Activated CD8-positive, alpha-beta memory T cell treated with anti-CD3 and anti-CD28 coated beads, Interleukin-2, amount 50 U/mL, for 1 hour (primary cell): Measurements from ENCODE around the gene UBALD1.

ENCODE experiments used
- DNase-seq: peaks from one replicate; pipeline ENCODE4 v3.0.0-alpha.2; 2020; ENCODE audit errors: extremely low read depth

Gene UBALD1

GRCh38 chr16:4614571-4615383, at the start of gene UBALD1:
Gene UBALD1, minus strand, starts transcription at chr16:4614888. Its CDS starts 91 bp downstream, at chr16:4614797.
- DNase-seq = peak; percentile 42

- DNase-seq = no peak
Observed at GRCh38 chr16:4663777-4664465, 49.2 kb upstream of the UBALD1 start.

GRCh38 chr16:4663465-4663776, 48.7 kb upstream of the UBALD1 start:
- no peak for DNase-seq

GRCh38 chr16:4661661-4662060, 47.0 kb upstream of the UBALD1 start:
- DNase-seq = no peak

- DNase-seq = peak; percentile 63
Observed at GRCh38 chr16:4660454-4661007, 45.8 kb upstream of the UBALD1 start.

- DNase-seq = no peak
Observed at GRCh38 chr16:4659363-4660353, 45.0 kb upstream of the UBALD1 start.

- no peak for DNase-seq
Observed at GRCh38 chr16:4656695-4657686, 42.3 kb upstream of the UBALD1 start.

GRCh38 chr16:4656221-4656620, 41.5 kb upstream of the UBALD1 start:
- no peak for DNase-seq

- DNase-seq = no peak
Observed at GRCh38 chr16:4655801-4656200, 41.1 kb upstream of the UBALD1 start.

GRCh38 chr16:4654964-4655590, 40.4 kb upstream of the UBALD1 start:
- no peak for DNase-seq

- DNase-seq = no peak
Observed at GRCh38 chr16:4654011-4654963, 39.6 kb upstream of the UBALD1 start.

GRCh38 chr16:4652561-4652960, 37.9 kb upstream of the UBALD1 start:
- DNase-seq = no peak

GRCh38 chr16:4651827-4652226, 37.1 kb upstream of the UBALD1 start:
- DNase-seq = no peak

- peak; percentile 59 for DNase-seq
Observed at GRCh38 chr16:4650443-4651074, 35.9 kb upstream of the UBALD1 start.

GRCh38 chr16:4649744-4650442, 35.2 kb upstream of the UBALD1 start:
- DNase-seq = no peak

GRCh38 chr16:4648917-4649316, 34.2 kb upstream of the UBALD1 start:
- no peak for DNase-seq

- DNase-seq = no peak
Observed at GRCh38 chr16:4647644-4647980, 32.9 kb upstream of the UBALD1 start.
